Stimulated activated naive CD8-positive, alpha-beta T cell treated with anti-CD3 and anti-CD28 coated beads, Interleukin-15, Interleukin-2, amounts not matched to agents 100 ng/mL and 50 ng/mL, for 24 hours (primary cell): ENCODE results near the gene TMED4.

Source experiments
- H3K27ac Mint-ChIP-seq: one replicate; pipeline ENCODE4 v1.8.0; 2021; ENCODE audit warnings: mild to moderate bottlenecking, mixed read lengths
- H3K27me3 Mint-ChIP-seq: one replicate; pipeline ENCODE4 v1.8.0; 2021; ENCODE audit warnings: mixed read lengths
- H3K36me3 Mint-ChIP-seq: one replicate; pipeline ENCODE4 v1.8.0; 2021; ENCODE audit warnings: low read depth, mixed read lengths
- H3K4me1 Mint-ChIP-seq: one replicate; pipeline ENCODE4 v1.8.0; 2021; ENCODE audit warnings: low read depth, mixed read lengths
- H3K4me3 Mint-ChIP-seq: one replicate; pipeline ENCODE4 v1.8.0; 2021; ENCODE audit warnings: mild to moderate bottlenecking, mixed read lengths
- H3K9me3 Mint-ChIP-seq: one replicate; pipeline ENCODE4 v1.8.0; 2021; ENCODE audit warnings: mixed read lengths

The TMED4 gene

DNA sequence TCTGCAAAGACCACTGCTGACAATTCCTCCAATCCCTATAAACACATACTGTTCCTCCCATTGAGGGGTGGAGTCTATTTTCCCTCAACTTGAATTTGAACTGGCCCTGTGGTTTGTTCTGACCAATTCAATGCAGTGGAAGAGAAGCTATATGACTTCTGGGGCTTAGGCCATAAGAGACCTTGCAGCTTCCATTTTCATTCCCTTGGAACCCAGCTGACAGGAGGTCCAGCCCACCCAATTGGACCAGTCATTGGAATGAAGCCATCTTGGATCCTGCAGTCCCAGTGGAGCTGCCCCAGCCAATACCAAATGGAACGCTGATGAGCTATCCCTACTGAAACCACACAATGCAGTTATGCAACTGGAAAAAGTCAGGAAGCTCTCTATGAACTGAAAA, 8.9 kb upstream of the TMED4 start:
- Mint-ChIP-seq H3K27me3 (no peaks in the 10 kb centered on the region), H3K27ac (no peak overlapping the region), H3K36me3 (no peaks in the 10 kb centered on the region), H3K4me1 (peaks cover 3% of the 10 kb centered on the region), H3K9me3 (no peaks in the 10 kb centered on the region), H3K4me3 (no peak overlapping the region)

DNA sequence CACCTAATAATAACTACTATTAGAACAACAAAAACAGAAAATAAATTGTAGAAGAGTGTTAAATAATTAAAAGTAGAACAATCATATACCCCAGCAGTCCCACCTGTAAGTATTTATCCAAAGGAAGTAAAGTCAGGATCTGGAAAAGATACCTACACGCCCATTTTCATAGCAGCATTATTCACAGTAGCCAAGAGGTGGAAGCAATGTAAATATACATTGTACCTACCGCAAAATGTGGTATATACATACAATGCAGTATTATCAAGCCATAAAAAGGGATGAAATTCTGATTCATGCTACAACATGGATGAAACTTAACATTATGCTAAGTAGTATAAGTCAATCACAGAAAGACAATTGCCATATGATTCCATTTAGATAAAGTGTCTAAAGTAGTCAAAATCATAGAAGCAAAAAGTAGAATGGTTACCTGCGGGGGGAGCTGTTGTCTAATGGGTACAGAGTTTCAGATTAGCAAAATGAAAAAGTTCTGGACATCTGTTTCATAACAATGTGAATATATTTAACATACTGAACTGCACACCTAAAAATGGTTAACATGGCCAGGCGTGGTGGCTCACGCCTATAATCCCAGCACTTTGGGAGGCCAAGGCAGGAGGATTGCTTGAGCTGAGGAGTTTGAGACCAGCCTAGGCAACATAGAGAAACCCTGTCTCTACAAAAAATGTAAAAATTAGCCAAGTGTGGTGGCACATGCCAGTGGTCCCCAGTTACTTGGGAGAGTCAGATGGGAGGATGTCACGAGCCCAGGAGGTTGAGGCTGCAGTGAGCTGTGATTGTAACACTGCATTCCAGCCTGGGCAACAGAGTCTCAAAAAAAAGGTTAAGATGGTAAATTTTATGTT, 6.0 kb upstream of the TMED4 start:
- Mint-ChIP-seq H3K36me3 (no peaks in the 10 kb centered on the region), H3K27me3 (peaks cover 5% of the 10 kb centered on the region), H3K27ac (no peak overlapping the region), H3K4me3 (no peak overlapping the region), H3K9me3 (no peaks in the 10 kb centered on the region), H3K4me1 (peaks cover 3% of the 10 kb centered on the region)

GRCh38 chr7:44583146-44583865, 1.3 kb upstream of the TMED4 start:
- peak overlapping the region; percentile 45 for H3K27ac Mint-ChIP-seq
- H3K4me3 Mint-ChIP-seq, result peak overlapping the region; percentile 93
- H3K27me3 Mint-ChIP-seq, result peaks cover 5% of the 10 kb centered on the region
- peaks cover 25% of the 10 kb centered on the region for H3K36me3 Mint-ChIP-seq
- H3K4me1 Mint-ChIP-seq, result peaks cover 37% of the 10 kb centered on the region
- H3K9me3 Mint-ChIP-seq, result no peaks in the 10 kb centered on the region

DNA sequence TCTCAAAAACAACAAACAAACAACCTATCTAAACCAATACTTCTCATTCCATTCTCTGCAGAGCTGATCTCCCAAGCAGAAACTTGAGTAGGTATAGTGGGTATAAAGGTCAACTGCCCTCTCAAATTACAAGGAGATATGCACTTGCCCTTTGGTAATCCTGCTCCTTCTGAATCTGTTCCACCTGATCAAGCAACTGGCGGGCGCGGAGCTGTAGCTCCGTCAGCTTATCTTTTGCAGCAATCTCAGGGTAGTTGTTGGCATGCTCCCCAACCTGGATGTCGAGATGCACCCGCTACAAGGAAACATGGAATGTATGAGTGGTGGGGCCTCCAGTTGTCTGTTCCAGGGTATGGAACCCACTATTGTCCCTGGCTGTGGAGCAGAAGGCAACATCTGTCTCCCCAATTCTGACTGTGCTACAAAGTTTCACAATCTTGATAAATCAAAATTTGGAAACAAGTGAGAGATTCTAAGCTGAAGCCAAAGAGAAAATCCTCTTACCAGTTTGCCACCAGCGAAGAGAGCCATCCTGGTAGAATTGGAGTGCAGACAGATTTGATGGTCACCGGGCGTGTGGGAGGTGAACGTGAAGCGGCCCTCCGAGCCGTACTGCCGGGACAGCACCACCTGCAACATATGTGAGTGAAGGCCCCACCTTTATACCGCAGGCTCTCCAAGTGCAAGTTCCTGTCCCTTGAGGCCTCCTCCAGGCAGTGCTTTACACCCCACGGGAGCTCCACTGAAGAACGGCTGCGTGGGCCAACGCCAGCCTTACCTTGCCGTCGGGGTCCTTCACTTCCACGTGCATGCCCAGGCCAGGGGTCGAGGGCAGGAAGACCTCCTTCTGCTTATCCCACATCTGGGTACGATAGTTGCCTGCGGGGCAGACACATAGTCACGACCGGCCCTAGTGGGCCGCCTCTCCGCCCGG, 819 bp downstream of the TMED4 start:
- Mint-ChIP-seq H3K27ac (peak overlapping the region; percentile 89), H3K9me3 (no peaks in the 10 kb centered on the region), H3K4me3 (peak overlapping the region; percentile 93), H3K27me3 (peaks cover 5% of the 10 kb centered on the region), H3K4me1 (peaks cover 38% of the 10 kb centered on the region), H3K36me3 (peaks cover 31% of the 10 kb centered on the region)

DNA sequence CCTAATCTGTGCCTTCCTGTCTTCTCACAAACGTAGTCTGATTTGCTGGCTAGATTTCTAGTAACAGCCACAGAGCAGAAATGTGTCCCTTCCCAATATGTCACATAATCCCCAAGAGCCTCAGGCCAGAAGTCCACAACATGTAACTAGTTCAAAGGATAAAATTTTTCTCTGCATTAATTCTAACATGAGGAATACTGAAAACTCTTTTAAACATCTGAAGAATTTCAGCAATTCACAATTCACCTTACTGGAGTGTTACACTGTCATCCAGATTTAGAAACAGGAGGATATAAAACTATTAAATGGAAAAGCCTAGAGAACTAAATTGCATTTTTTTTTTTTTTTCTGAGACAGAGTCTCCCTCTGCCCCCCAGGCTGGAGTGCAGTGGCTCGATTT, 5.8 kb downstream of the TMED4 start:
- H3K36me3 Mint-ChIP-seq, result peaks cover 67% of the 10 kb centered on the region
- no peaks in the 10 kb centered on the region for H3K27me3 Mint-ChIP-seq
- H3K4me3 Mint-ChIP-seq, result no peak overlapping the region
- H3K9me3 Mint-ChIP-seq, result no peaks in the 10 kb centered on the region
- peaks cover 66% of the 10 kb centered on the region for H3K4me1 Mint-ChIP-seq
- H3K27ac Mint-ChIP-seq, result peak overlapping the region; percentile 47

- Mint-ChIP-seq H3K9me3 (no peaks in the 10 kb centered on the region), H3K27me3 (no peaks in the 10 kb centered on the region), H3K4me3 (peak overlapping the region; percentile 96), H3K4me1 (peaks cover 56% of the 10 kb centered on the region), H3K36me3 (peaks cover 68% of the 10 kb centered on the region), H3K27ac (peak overlapping the region; percentile 77)
These were observed 7.0 kb downstream of the TMED4 start for GRCh38 chr7:44575054-44575453.

DNA sequence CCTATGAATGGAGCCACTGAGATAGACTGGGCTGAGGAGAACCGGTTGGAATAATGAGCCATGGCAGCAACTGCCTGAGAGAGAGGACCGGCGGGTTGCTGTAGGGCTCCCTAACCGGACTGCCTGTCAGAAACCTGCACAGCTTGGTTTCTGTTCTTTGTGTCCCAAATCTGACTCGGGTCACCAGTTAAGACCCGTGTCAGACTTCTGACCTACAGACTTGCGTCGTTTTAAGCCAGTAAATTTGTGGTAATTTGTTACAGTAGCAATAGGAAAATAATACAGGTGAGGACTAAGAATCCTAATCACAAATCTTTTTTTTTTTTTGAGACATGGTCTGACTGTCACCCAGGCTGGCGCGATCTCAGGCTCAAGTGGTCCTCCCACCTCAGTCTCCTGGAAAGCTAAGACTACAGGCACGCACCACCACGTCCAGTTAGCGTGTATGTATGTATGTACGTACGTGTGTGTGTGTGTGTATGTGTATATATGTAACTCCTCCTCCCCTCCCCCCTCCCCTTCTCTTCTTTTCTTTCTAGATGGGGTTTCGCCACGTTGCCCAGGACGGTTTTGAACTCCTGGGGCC, 7.7 kb downstream of the TMED4 start:
- H3K36me3 Mint-ChIP-seq, result peaks cover 68% of the 10 kb centered on the region
- peaks cover 50% of the 10 kb centered on the region for H3K4me1 Mint-ChIP-seq
- no peaks in the 10 kb centered on the region for H3K9me3 Mint-ChIP-seq
- H3K27me3 Mint-ChIP-seq, result no peaks in the 10 kb centered on the region
- peak overlapping the region; percentile 96 for H3K4me3 Mint-ChIP-seq
- peak overlapping the region; percentile 95 for H3K27ac Mint-ChIP-seq

DNA sequence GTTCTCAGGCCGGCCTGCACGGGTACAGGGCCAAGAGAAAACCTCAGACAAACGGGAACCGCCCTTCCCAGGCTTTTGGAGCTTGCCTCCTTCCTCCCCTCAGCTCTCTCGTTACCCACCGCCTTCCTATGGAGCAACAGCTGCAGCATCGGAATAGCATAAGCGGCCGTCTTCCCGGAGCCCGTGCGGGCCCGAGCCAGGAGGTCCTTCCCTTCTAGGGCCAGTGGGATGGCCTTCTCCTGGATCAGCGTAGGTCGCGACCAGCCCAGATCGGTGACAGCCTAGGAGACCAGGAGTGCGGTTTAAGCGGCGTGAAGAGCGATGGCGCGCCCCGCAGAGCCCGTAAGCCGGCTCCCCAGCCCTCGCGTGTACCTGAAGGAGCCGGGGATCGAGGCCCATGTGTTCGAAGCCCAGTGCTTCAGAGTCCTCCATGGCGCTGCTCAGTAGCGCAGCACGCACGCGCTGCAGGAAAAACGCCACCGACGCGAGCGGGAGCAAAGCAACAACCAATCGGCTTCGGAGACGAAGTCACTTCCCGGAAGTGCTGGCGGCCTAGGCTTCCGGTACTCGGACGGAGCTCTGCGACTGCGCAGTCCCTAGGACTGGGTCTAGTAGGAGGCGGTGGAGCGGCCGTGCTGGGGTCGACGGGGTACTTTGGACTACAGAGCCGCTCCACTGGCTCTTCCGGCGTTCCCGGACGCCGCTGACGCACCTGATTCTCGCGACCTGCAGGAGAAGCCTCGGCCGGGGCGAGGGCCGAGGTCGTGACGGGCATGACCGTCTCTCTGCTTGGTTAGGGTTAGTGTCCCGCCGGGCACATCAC, 8.4 kb downstream of the TMED4 start, which contains the start of gene DDX56:
TSS of gene DDX56 (minus strand) at position 445 of the 823 bp plus-strand sequence. CDS start at position 432, 13 bp downstream.
- Mint-ChIP-seq H3K27ac (peak within 1 kb of the TSS; percentile 95), H3K36me3 (peaks cover 67% of the 10 kb centered on the region), H3K4me3 (peak within 1 kb of the TSS; percentile 96), H3K9me3 (no peaks in the 10 kb centered on the region), H3K27me3 (no peaks in the 10 kb centered on the region), H3K4me1 (peaks cover 43% of the 10 kb centered on the region)

DNA sequence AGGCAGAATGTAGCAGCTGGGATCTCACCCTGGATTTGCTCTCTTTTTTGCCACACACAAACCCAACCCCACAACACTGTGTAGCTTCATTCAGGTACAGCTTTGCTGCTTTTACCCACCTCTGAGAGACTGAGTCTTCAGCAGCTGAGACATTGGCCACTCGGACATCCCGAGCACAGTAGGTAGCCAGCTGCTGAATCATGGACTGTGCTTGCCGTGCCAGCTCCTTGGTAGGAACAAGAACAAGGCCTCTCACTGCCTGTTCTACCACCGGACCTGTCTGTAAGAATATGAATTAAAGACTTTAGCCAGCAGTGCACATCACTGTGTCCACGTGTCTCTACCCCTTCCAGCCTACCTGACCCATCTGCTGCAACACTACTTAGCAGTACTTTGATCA, 9.3 kb downstream of the TMED4 start:
- Mint-ChIP-seq H3K9me3 (no peaks in the 10 kb centered on the region), H3K4me3 (peak overlapping the region; percentile 96), H3K4me1 (peaks cover 39% of the 10 kb centered on the region), H3K36me3 (peaks cover 67% of the 10 kb centered on the region), H3K27ac (peak overlapping the region; percentile 95), H3K27me3 (no peaks in the 10 kb centered on the region)

DNA sequence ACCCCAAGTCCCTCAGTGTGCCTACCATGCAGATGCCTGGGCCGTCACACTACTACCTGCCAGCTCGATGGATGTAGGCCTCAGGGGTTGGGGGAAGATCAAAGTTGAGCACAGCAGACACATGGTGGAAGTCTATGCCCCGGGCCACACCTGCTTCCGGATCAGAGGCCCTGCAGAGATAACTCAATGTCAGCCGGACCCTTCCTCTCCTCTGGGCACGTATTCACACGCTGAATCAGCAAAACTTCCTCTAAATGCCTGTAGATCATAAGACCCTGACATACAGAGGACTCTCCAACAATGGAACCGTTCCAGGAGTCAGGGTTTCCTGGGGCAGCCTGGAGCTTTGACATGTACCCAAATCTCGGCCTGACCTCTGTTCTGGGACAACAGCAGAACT, 12.1 kb downstream of the TMED4 start:
- Mint-ChIP-seq H3K27ac (no peak overlapping the region), H3K36me3 (peaks cover 79% of the 10 kb centered on the region)

DNA sequence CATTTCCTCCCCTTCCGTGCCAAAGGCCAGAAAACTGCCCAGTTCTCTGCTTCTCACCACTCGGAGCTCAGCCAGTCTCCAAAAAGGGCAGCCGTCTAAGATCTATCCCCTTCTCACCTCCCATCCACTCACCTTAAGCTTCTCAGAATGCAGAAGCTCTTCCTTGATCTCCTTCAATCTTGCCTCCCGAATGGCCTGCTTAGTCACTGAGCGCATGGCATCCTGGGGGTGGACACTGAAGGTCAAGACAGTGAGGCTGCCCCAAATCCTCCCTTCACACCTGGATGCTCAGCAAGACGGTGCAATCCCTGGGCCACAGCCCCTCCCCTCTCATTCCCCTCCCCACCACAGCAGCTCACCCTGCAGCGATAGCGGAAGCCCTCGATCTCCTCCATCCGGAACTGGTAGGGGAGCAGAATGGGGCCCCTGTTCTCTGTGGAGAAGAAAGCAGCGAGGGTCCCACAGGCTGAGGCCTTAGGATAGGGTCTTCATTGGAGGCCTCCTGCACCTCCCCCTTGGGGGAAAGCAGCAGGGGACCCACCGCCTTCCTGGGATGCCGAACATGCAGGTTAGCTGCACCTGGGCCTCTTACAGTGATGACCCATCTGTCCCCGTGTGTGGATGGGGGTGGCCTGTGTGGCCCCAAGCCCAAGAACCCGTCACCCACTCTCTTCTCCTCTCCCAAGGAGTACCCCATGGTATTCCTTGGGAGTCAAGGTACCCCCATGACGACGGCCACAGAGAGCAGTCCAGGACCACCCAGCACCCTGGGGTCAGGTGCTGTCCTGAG, 13.1 kb downstream of the TMED4 start:
- Mint-ChIP-seq H3K36me3 (peaks cover 84% of the 10 kb centered on the region), H3K4me3 (no peak overlapping the region), H3K4me1 (peaks cover 21% of the 10 kb centered on the region), H3K9me3 (no peaks in the 10 kb centered on the region), H3K27ac (peak overlapping the region; percentile 41), H3K27me3 (no peaks in the 10 kb centered on the region)

More for the DNA sequence above, 12.1 kb downstream of the TMED4 start:
- Mint-ChIP-seq H3K4me3 (no peak overlapping the region), H3K27me3 (no peaks in the 10 kb centered on the region), H3K4me1 (peaks cover 30% of the 10 kb centered on the region), H3K9me3 (no peaks in the 10 kb centered on the region)

- H3K4me1 Mint-ChIP-seq, result peaks cover 16% of the 10 kb centered on the region
- peak overlapping the region; percentile 60 for H3K27ac Mint-ChIP-seq
- peaks cover 81% of the 10 kb centered on the region for H3K36me3 Mint-ChIP-seq
- H3K4me3 Mint-ChIP-seq, result no peak overlapping the region
- no peaks in the 10 kb centered on the region for H3K9me3 Mint-ChIP-seq
- no peaks in the 10 kb centered on the region for H3K27me3 Mint-ChIP-seq
These were observed 14.1 kb downstream of the TMED4 start for GRCh38 chr7:44567884-44568283.

GRCh38 chr7:44566680-44567079, 15.4 kb downstream of the TMED4 start:
- no peak overlapping the region for H3K4me3 Mint-ChIP-seq
- H3K4me1 Mint-ChIP-seq, result peaks cover 6% of the 10 kb centered on the region
- H3K27ac Mint-ChIP-seq, result peak overlapping the region; percentile 17
- peaks cover 69% of the 10 kb centered on the region for H3K36me3 Mint-ChIP-seq
- no peaks in the 10 kb centered on the region for H3K27me3 Mint-ChIP-seq
- H3K9me3 Mint-ChIP-seq, result no peaks in the 10 kb centered on the region
